ENCODE measurements around the gene ITSN2.
A peak's percentile ranks its signal among the peaks of the same experiment; 100 is the strongest.

Gene ITSN2

DNA sequence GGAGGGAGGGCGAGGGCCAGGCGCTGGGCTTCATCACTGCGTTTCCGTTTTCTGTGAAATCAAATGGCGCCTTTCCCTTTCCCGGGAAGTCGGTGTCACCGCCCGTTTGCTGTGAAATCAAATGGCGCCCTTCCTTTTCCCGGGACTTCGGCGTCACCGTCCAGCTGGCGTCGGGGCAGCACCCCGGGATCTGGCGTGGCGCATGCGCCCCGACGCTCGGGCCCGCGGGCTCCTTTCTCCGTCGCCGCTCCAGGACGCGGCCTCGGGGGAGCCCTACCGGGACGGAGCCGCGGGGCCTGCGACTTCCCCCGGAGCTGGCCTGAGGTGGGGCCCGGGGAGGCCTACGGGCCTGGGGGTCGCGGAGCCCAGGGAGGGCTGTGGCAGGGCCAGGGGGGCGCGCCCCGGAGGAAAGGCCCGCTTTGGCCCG, 185.5 kb downstream of the ITSN2 start, which contains the start of gene FAM228A:
TSS of gene FAM228A (plus strand) at position 203 of the 427 bp plus-strand sequence. CDS start 428 bp downstream, outside the sequence.
- DNase-seq: no peak

DNA sequence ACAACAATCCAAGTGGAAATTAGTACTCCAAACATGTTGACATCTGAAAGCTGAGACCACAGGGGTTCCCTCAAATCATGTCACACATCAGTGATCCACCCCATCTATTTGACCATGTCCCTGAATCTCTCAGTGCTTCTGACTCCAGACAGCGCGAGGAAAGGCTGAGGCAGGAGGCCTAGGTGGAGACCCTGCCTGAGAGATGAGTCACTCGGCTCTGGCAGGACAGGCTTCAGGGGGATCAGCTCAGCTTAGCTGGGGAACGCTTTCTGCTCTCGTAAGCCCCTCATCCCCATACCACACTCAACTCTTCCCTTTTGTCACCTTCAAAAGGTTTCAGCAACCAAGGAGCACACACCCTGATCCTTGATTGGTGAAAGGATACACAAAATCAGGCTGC, 191.3 kb downstream of the ITSN2 start:
- no peak for DNase-seq

DNA sequence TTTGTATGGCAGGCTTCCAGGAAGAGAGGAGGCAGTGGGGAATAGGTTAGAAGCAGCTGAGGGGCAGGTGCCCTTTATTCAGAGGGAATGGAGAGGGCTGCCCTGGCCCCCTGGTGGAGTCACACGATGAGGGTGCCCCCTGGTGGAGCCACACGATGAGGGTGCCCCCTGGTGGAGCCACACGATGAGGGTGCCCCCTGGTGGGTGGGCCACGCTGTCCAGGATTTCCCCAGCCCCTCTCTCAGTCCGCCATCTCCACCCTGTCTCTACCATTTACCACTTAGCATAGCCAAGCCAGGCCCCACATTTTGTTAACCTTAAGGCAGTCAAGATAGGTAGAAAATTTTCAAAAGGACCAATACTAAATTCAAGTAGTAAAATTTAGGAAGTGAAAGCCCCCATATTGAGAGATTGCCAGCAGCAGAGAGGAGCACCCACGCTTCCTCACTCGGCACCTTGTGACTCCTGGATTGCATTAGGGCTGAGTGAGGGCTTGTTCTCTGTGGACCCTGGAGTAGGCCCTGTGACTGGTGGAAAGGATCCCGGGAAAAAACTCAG, 195.8 kb downstream of the ITSN2 start:
- peak; percentile 14 for DNase-seq

DNA sequence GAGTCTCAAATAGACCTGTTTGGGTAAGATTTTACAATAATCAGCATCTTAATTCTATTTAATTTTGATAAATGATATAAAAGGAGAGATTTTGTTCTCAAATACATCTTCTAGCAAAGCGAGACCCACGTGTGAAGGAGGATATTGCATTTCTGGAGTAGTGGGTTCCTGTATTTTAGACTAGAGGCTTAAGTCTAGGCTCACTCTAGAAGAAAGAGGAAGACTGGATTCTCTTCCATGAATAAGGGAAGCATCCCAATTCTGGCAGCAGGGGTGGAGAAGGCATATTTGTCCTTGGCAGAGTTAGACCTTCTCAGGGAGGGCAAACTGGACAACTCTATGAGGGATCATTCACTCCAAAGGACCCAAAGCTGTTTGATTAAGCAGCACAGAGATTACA, 196.7 kb downstream of the ITSN2 start:
- DNase-seq: no peak

DNA sequence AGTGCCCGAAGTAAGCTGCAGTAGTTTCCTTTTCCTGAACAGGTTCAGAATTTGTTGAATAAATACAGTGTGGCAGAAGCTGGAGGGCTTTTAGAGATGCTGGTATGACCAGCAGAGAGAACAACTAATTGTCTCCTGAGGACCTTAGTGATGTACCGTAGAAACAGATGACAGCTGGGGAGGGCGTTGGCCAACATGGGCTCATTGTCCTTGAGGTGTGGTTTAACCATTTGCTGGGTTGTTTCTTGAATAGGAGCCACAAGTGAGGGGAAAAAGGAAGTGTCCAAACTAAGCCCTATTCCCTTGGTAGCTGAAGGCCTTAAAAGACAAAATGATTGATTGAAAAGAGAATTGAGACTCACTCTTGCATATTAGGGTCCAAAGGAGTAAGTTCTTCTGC, 197.2 kb downstream of the ITSN2 start:
- DNase-seq: no peak

DNA sequence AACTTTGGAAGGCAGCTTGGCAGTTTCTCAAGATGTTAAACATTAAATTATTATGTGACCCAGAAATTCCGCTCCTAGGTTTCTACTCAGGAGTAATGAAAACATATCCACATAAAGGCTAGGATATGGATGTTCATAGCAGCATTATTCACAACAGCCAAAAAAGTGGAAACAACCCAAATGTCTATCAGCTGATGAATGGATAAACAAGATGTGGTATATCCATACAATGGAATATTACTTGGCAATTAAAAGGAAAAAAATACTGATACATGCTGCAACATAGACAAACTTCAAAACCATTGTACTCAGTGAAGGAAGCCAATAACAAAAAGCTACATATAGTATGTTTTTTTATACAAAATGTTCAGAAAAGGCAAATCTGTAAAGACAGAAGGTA, 197.8 kb downstream of the ITSN2 start:
- no peak for DNase-seq

DNA sequence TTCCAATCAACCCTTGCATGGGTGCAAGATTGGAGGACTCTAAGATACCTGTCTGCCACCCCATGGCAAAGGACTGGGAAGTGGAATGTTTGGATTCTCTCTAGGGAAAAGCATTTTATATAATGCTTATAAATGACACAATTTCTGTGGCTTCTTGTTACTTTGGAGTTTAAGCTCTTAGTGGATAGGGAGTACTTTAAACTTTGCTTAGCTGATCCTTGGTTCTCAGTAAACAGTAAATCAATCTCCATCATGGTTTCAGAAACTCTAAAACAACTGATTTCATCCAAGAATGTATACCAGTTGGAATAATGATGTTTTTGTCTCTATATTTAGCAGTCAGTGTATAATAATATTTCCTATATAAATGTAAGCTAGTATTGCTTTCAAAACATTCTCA, 199.6 kb downstream of the ITSN2 start:
- DNase-seq: no peak

DNA sequence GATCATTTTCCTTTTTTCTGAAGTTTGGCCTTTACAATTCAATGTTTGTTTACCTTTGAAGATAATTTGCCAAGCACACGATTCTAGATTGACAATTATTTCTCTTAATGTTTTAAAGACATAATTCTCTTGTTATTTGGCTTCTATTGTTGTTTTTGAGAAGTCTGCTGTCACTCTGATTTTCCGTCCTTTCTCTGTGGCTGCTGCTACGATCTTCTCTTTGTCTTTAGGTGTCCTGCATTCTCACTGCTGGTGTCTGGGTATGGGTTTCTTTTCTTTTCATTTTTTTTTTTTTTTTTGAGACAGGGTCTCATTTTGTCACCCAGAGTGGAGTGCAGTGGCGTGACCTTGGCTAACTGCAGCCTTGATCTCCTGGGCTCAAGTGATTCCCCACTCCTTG, 200.6 kb downstream of the ITSN2 start:
- no peak for DNase-seq

DNA sequence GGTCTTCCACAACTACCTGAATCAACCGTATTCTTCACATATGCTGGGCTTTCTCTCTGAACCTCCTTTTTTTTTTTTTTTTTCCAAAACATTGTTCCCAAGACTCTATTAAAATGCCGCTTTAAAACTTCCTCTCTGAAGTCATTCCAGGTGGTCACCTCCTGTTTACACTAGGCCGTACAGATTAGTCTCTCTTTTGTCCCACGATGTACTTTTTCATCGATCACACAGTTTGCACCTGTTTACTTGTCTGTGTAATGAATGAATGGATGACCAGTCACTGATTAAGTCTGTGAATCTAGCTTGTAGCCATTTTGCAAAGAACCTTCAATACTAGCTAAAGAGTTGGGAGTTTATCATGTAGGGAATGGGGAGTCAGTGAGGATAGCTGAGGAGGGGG, 202.2 kb downstream of the ITSN2 start:
- no peak for DNase-seq

DNA sequence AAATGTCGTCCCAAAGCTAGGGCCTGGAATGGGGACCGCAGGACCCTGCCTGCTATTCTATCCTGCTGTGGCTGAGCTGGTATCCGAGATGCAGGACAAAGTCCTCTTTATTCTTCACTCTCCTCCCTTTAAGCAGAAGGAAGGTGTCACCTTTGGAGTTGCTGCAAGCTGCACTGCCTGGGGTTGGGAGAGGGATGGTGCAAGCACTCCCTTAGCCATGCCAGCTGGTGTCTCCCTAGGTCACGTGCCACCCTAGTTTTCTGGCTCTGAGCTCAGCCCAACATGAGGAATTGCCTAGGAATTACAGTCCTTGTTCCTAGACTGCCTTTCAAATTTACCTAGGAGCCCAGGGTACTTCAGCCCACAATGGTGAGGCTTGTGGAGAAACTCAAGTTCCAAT, 206.9 kb downstream of the ITSN2 start:
- DNase-seq: no peak
